Transverse colon (tissue), 3 donors: Measurements from ENCODE around the gene AKR1B1.

Source experiments
- CTCF ChIP-seq, 5 experiments: fragments of 200-600 bp in 3 of 5; fragments of 450-650 bp in 2 of 5; sonication (generic) in 3 of 5; IDR thresholded peaks; 1 replicate in 2 of 5; 2 replicates in 3 of 5; pipeline ENCODE4 v1.5.1; 2016 to 2017; ENCODE audit warnings: antibody characterized with exemption in 5 of 5, inconsistent platforms in 3 of 5, mild to moderate bottlenecking in 2 of 5, moderate library complexity in 1 of 5
- POLR2A ChIP-seq: fragments of 450-650 bp; IDR thresholded peaks from one replicate; pipeline ENCODE4 v1.6.1; 2016; ENCODE audit warnings: antibody characterized with exemption, mild to moderate bottlenecking, moderate library complexity

GRCh38 chr7:134453518-134453917 lies 5.4 kb downstream of the AKR1B1 start:
- TF ChIP-seq CTCF (IDR thresholded peaks at IDR 0.05) (no peak), POLR2A (no peak)
